HAP-1 (cell line): Measurements from ENCODE around the gene PADI4.

ENCODE experiments used
- DNase-seq, 2 experiments: peaks; one replicate each; pipeline ENCODE4 v3.0.0-alpha.2; 2016 to 2020; ENCODE audit warnings: low spot score in 2 of 2
- H3K27me3 ChIP-seq: fragments of 250-450 bp; sonication (Bioruptor Pico); 2 replicates; pipeline ENCODE4 v1.5.1; 2020; ENCODE audit warnings: low read depth, mild to moderate bottlenecking, moderate library complexity
- H3K36me3 ChIP-seq: fragments of 250-450 bp; sonication (Bioruptor Pico); replicated peaks from 2 replicates; pipeline ENCODE4 v1.5.1; 2020; ENCODE audit warnings: mild to moderate bottlenecking
- H3K4me1 ChIP-seq: fragments of 250-450 bp; sonication (Bioruptor Pico); 2 replicates; pipeline ENCODE4 v1.5.1; 2020; ENCODE audit warnings: mild to moderate bottlenecking
- H3K4me3 ChIP-seq: fragments of 250-450 bp; sonication (Bioruptor Pico); 2 replicates; pipeline ENCODE4 v1.5.1; 2020; ENCODE audit warnings: mild to moderate bottlenecking, moderate library complexity
- H3K9me3 ChIP-seq: fragments of 250-450 bp; sonication (Bioruptor Pico); 2 replicates; pipeline ENCODE4 v1.5.1; 2020; ENCODE audit warnings: mild to moderate bottlenecking, moderate library complexity
- in situ Hi-C: fragments of 300-500 bp; cut with MboI; formaldehyde crosslinking; loops from 3 replicates; pipeline ENCODE4 v1.14.3; 2020; ENCODE audit warnings: low sequenced_read_pairs, inconsistent platforms, mixed read lengths

The PADI4 gene

GRCh38 chr1:17372955-17373354, 65.0 kb downstream of the PADI4 start:
- no peak for DNase-seq
- H3K36me3 ChIP-seq = no peaks in the 10 kb centered on the region
- in situ Hi-C loops = no loop called here
- no peaks in the 10 kb centered on the region for H3K9me3 ChIP-seq
- H3K27me3 ChIP-seq = peaks cover 28% of the 10 kb centered on the region
- no peak overlapping the region for H3K4me3 ChIP-seq
- no peaks in the 10 kb centered on the region for H3K4me1 ChIP-seq

GRCh38 chr1:17375651-17376050, 67.7 kb downstream of the PADI4 start:
- no peak for DNase-seq
- in situ Hi-C loops = no loop called here
- Histone ChIP-seq H3K4me1 (no peaks in the 10 kb centered on the region), H3K9me3 (no peaks in the 10 kb centered on the region), H3K27me3 (peaks cover 22% of the 10 kb centered on the region), H3K4me3 (no peak overlapping the region), H3K36me3 (no peaks in the 10 kb centered on the region)

GRCh38 chr1:17377325-17377953, 69.4 kb downstream of the PADI4 start:
- Histone ChIP-seq H3K27me3 (peaks cover 23% of the 10 kb centered on the region), H3K9me3 (no peaks in the 10 kb centered on the region), H3K36me3 (no peaks in the 10 kb centered on the region), H3K4me3 (no peak overlapping the region), H3K4me1 (no peaks in the 10 kb centered on the region)
- no peak for DNase-seq
- in situ Hi-C loops = no loop called here

- in situ Hi-C loops = no loop called here
- Histone ChIP-seq H3K9me3 (no peaks in the 10 kb centered on the region), H3K27me3 (peaks cover 12% of the 10 kb centered on the region; the same call in 1 of the 2 replicates), H3K36me3 (no peaks in the 10 kb centered on the region), H3K4me1 (no peaks in the 10 kb centered on the region), H3K4me3 (no peak overlapping the region)
- no peak for DNase-seq
Observed at GRCh38 chr1:17381161-17381560, 73.2 kb downstream of the PADI4 start.

GRCh38 chr1:17392199-17392740, 84.3 kb downstream of the PADI4 start:
- no peaks in the 10 kb centered on the region for H3K9me3 ChIP-seq
- H3K27me3 ChIP-seq = peaks cover 20% of the 10 kb centered on the region
- no peaks in the 10 kb centered on the region for H3K36me3 ChIP-seq
- H3K4me3 ChIP-seq = no peak overlapping the region
- no peak for DNase-seq
- in situ Hi-C loops = no loop called here
- no peaks in the 10 kb centered on the region for H3K4me1 ChIP-seq

- peaks cover 16% of the 10 kb centered on the region for H3K27me3 ChIP-seq
- in situ Hi-C loops = no loop called here
- DNase-seq = no peak
Observed at GRCh38 chr1:17393230-17393629, 85.2 kb downstream of the PADI4 start.

GRCh38 chr1:17397910-17398695, 90.1 kb downstream of the PADI4 start:
- no peak for DNase-seq
- Histone ChIP-seq H3K9me3 (no peaks in the 10 kb centered on the region), H3K4me1 (no peaks in the 10 kb centered on the region), H3K4me3 (no peak overlapping the region), H3K27me3 (no peaks in the 10 kb centered on the region), H3K36me3 (no peaks in the 10 kb centered on the region)
- in situ Hi-C loops = no loop called here

More at GRCh38 chr1:17393230-17393629, 85.2 kb downstream of the PADI4 start:
- no peaks in the 10 kb centered on the region for H3K4me1 ChIP-seq
- no peaks in the 10 kb centered on the region for H3K9me3 ChIP-seq
- H3K36me3 ChIP-seq = no peaks in the 10 kb centered on the region
- no peak overlapping the region for H3K4me3 ChIP-seq

GRCh38 chr1:17400725-17401341, 92.8 kb downstream of the PADI4 start:
- no peaks in the 10 kb centered on the region for H3K9me3 ChIP-seq
- H3K36me3 ChIP-seq = peaks cover 3% of the 10 kb centered on the region; the same call in 1 of the 2 replicates
- no peak overlapping the region for H3K4me3 ChIP-seq
- no peaks in the 10 kb centered on the region for H3K27me3 ChIP-seq
- in situ Hi-C loops = loop anchor here (10.0 kb wide), 2 partner anchors 204 to 276 kb away; no protein-coding TSS in a partner anchor
- H3K4me1 ChIP-seq = no peaks in the 10 kb centered on the region; the same call in 1 of the 2 replicates
- DNase-seq = no peak

- no peak overlapping the region for H3K4me3 ChIP-seq
- in situ Hi-C loops = loop anchor here (10.0 kb wide), 2 partner anchors 203 to 277 kb away; no protein-coding TSS in a partner anchor
Observed at GRCh38 chr1:17401841-17402240, 93.8 kb downstream of the PADI4 start.

GRCh38 chr1:17403081-17403480, 95.1 kb downstream of the PADI4 start:
- no peak overlapping the region for H3K4me3 ChIP-seq
- DNase-seq = no peak
- H3K27me3 ChIP-seq = no peaks in the 10 kb centered on the region
- H3K9me3 ChIP-seq = no peaks in the 10 kb centered on the region
- H3K36me3 ChIP-seq = peaks cover 9% of the 10 kb centered on the region
- in situ Hi-C loops = loop anchor here (10.0 kb wide), 2 partner anchors 202 to 278 kb away; no protein-coding TSS in a partner anchor
- no peaks in the 10 kb centered on the region; the same call in 1 of the 2 replicates for H3K4me1 ChIP-seq

More at GRCh38 chr1:17401841-17402240, 93.8 kb downstream of the PADI4 start:
- no peaks in the 10 kb centered on the region for H3K27me3 ChIP-seq
- H3K4me1 ChIP-seq = no peaks in the 10 kb centered on the region; the same call in 1 of the 2 replicates
- no peak for DNase-seq
- H3K9me3 ChIP-seq = no peaks in the 10 kb centered on the region
- peaks cover 5% of the 10 kb centered on the region; the same call in 1 of the 2 replicates for H3K36me3 ChIP-seq

- DNase-seq = no peak
- Histone ChIP-seq H3K9me3 (no peaks in the 10 kb centered on the region), H3K4me3 (no peak overlapping the region), H3K27me3 (no peaks in the 10 kb centered on the region), H3K4me1 (no peaks in the 10 kb centered on the region; the same call in 1 of the 2 replicates), H3K36me3 (peaks cover 18% of the 10 kb centered on the region)
- in situ Hi-C loops = loop anchor here (10.0 kb wide), 2 partner anchors 201 to 279 kb away; no protein-coding TSS in a partner anchor
Observed at GRCh38 chr1:17404034-17404684, 96.2 kb downstream of the PADI4 start.

- no peaks in the 10 kb centered on the region; the same call in 1 of the 2 replicates for H3K4me1 ChIP-seq
- in situ Hi-C loops = loop anchor here (10.0 kb wide), 2 partner anchors 200 to 280 kb away; no protein-coding TSS in a partner anchor
- peaks cover 24% of the 10 kb centered on the region for H3K36me3 ChIP-seq
- no peaks in the 10 kb centered on the region for H3K27me3 ChIP-seq
- no peak overlapping the region for H3K4me3 ChIP-seq
- DNase-seq = peak in 1 of 2 experiments; percentile 29
- no peaks in the 10 kb centered on the region for H3K9me3 ChIP-seq
Observed at GRCh38 chr1:17404820-17405219, 96.8 kb downstream of the PADI4 start.
